OCI-LY7 (cell line): ENCODE measurements around the gene GLIPR1L2. TPM values are rescaled to one million over a fixed set of nuclear protein-coding genes. Genes with fewer than 3 reads are reported as not detected.

ENCODE experiments used
- BruUV-seq: library from RNA; stranded (reverse); fragments of 400-500 nt; replicated peaks from 2 replicates; lab custom pipeline; 2021; lab: Mats Ljungman, UMichigan
- CTCF ChIA-PET: fragments of 300-600 bp; sonication (Branson Sonifier 250); formaldehyde crosslinking; loops from one replicate; lab custom pipeline; 2022; ENCODE audit warnings: antibody characterized with exemption; ENCODE audit not compliant: unreplicated experiment; lab: Charles Lee
- POLR2A ChIA-PET: fragments of 300-600 bp; sonication (Branson Sonifier 250); formaldehyde crosslinking; loops from one replicate; lab custom pipeline; 2022; ENCODE audit warnings: antibody characterized with exemption; lab: Charles Lee
- DNase-seq: peaks from one replicate; pipeline ENCODE4 v3.0.0-alpha.2; 2015; ENCODE audit warnings: low spot score
- H2AFZ ChIP-seq: fragments of 200-600 bp; sonication (generic), shearing (Covaris generic); 2 replicates; pipeline ENCODE4 v1.6.1; 2014; ENCODE audit warnings: mild to moderate bottlenecking, antibody characterized with exemption, low read length, moderate library complexity
- H3K27ac ChIP-seq: fragments of 200-600 bp; sonication (generic); 2 replicates; pipeline ENCODE4 v1.5.1; 2014; ENCODE audit warnings: mixed run types, low read depth, mild to moderate bottlenecking, moderate library complexity, low read length, inconsistent platforms; ENCODE audit not compliant: poor library complexity, severe bottlenecking
- H3K36me3 ChIP-seq: fragments of 200-600 bp; sonication (generic); 2 replicates; pipeline ENCODE4 v1.6.1; 2014; ENCODE audit warnings: mild to moderate bottlenecking, antibody characterized with exemption, low read length, moderate library complexity, mixed read lengths; ENCODE audit not compliant: insufficient read depth
- H3K4me1 ChIP-seq: fragments of 200-600 bp; sonication (generic); 2 replicates; pipeline ENCODE4 v1.5.1; 2014; ENCODE audit warnings: mild to moderate bottlenecking, low read length; ENCODE audit not compliant: insufficient read depth, poor library complexity, severe bottlenecking
- H3K4me2 ChIP-seq: fragments of 200-600 bp; sonication (generic); 2 replicates; pipeline ENCODE4 v1.6.1; 2014; ENCODE audit warnings: mild to moderate bottlenecking, low read length
- H3K4me3 ChIP-seq: fragments of 200-600 bp; sonication (generic); 2 replicates; pipeline ENCODE4 v1.5.1; 2014; ENCODE audit warnings: mild to moderate bottlenecking, low read depth, low read length; ENCODE audit not compliant: poor library complexity, severe bottlenecking
- H3K79me2 ChIP-seq: fragments of 200-600 bp; sonication (generic); 2 replicates; pipeline ENCODE4 v1.6.1; 2016; ENCODE audit warnings: low read depth, mild to moderate bottlenecking, low read length, moderate library complexity, mixed read lengths; ENCODE audit not compliant: insufficient read depth
- H3K9me2 ChIP-seq: fragments of 200-600 bp; sonication (generic); 2 replicates; pipeline ENCODE4 v1.6.1; 2016; ENCODE audit warnings: mild to moderate bottlenecking, low read length, mixed read lengths; ENCODE audit not compliant: insufficient read depth
- H3K9me3 ChIP-seq: fragments of 200-600 bp; sonication (generic); 2 replicates; pipeline ENCODE4 v1.6.1; 2014; ENCODE audit warnings: mild to moderate bottlenecking, mixed run types, low read length, mixed read lengths
- H4K20me1 ChIP-seq: fragments of 200-600 bp; sonication (generic); 2 replicates; pipeline ENCODE4 v1.6.1; 2014; ENCODE audit warnings: mild to moderate bottlenecking, antibody characterized with exemption, low read length, moderate library complexity, mixed read lengths; ENCODE audit not compliant: insufficient read depth
- CTCF ChIP-seq: fragments of 200-600 bp; sonication (generic); conservative IDR thresholded peaks from 2 replicates; pipeline ENCODE4 v1.5.1; 2014; ENCODE audit warnings: mild to moderate bottlenecking, antibody characterized with exemption, low read length, moderate library complexity, mixed read lengths
- EZH2phosphoT487 ChIP-seq: fragments of 200-600 bp; sonication (generic); IDR thresholded peaks from 2 replicates; pipeline ENCODE4 v1.6.1; 2018; ENCODE audit warnings: low read depth, borderline replicate concordance, mild to moderate bottlenecking, mixed run types, antibody characterized with exemption, low read length, moderate library complexity, mixed read lengths
- intact Hi-C: fragments of 100-400 bp; cut with micrococcal nuclease; formaldehyde crosslinking; loops from one replicate; pipeline ENCODE4 v1.10.0; 2022; ENCODE audit not compliant: unreplicated experiment
- total RNA-seq, 2 experiments: library from RNA; depleted of rRNA in 1 of 2; stranded (reverse); fragments of >200 nt in 1 of 2; shearing (Covaris generic) in 1 of 2; gene quantifications; 2 replicates each; pipeline ENCODE4 v1.2.3, GENCODE V29; 2014 to 2022

Gene GLIPR1L2
- total RNA-seq, 2 experiments from 2014 or later, result not detected

- intact Hi-C loops, result no loop called here
- BruUV-seq, result no TSS peak
- Histone ChIP-seq H3K27ac (no peak overlapping the region), H4K20me1 (no peaks in the 10 kb centered on the region), H3K4me2 (no peak overlapping the region), H3K79me2 (no peaks in the 10 kb centered on the region), H3K4me1 (peaks cover 62% of the 10 kb centered on the region), H3K9me2 (no peaks in the 10 kb centered on the region), H3K36me3 (no peaks in the 10 kb centered on the region), H3K4me3 (no peak overlapping the region), H3K9me3 (peaks cover 6% of the 10 kb centered on the region; the same call in 1 of the 2 replicates), H2AFZ (no peak overlapping the region)
- CTCF ChIA-PET, result no interaction called here
- POLR2A ChIA-PET, result interaction anchor here (0.6 to 0.9 kb wide), 2 partner anchors 35 to 1112 kb away, joined by 3 read pairs; no protein-coding TSS in a partner anchor
- DNase-seq, result no peak
- no peak for TF ChIP-seq EZH2phosphoT487
- no peak for TF ChIP-seq CTCF
These were observed 85.2 kb downstream of the GLIPR1L2 start for GRCh38 chr12:75476071-75476470.

DNA sequence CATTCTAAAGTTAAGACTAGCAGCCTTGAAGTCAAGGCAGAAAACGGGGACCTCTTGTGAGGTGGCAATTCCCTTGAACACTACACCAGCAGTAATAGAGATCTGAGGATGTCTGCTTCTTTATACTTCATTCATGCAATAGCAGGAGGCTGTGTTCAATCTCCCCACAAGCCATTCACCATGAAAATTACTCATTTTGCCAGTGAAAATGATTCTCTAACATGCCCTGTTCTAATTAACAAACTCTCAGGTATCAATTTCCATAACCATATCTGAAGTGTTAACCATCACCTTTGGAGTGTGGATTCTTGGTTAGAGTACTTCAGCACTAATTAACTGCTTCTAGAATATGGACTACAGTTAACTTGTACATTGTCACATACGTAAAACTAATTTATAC lies 86.2 kb downstream of the GLIPR1L2 start:
- Histone ChIP-seq H4K20me1 (no peaks in the 10 kb centered on the region), H3K9me3 (no peaks in the 10 kb centered on the region), H3K27ac (no peak overlapping the region), H3K79me2 (no peaks in the 10 kb centered on the region), H3K36me3 (no peaks in the 10 kb centered on the region), H3K4me3 (no peak overlapping the region), H3K4me2 (no peak overlapping the region), H3K4me1 (peaks cover 63% of the 10 kb centered on the region), H2AFZ (peak overlapping the region; percentile 22; the same call in 1 of the 2 replicates), H3K9me2 (no peaks in the 10 kb centered on the region)
- no peak for TF ChIP-seq CTCF
- no peak for TF ChIP-seq EZH2phosphoT487
- ChIA-PET CTCF (no interaction called here), POLR2A (interaction anchor here (0.9 kb wide), 1 partner anchor 33 kb away, joined by 3 read pairs; no protein-coding TSS in a partner anchor)
- intact Hi-C loops, result no loop called here
- no peak for DNase-seq
- BruUV-seq, result no TSS peak

GRCh38 chr12:75478116-75478794 lies 87.4 kb downstream of the GLIPR1L2 start:
- Histone ChIP-seq H3K4me2 (peak overlapping the region; percentile 76), H3K4me1 (peaks cover 63% of the 10 kb centered on the region)
- BruUV-seq, result no TSS peak

More at GRCh38 chr12:75478116-75478794, 87.4 kb downstream of the GLIPR1L2 start:
- intact Hi-C loops, result no loop called here
- H3K9me3 ChIP-seq, result no peaks in the 10 kb centered on the region
- no peaks in the 10 kb centered on the region for H3K36me3 ChIP-seq
- H2AFZ ChIP-seq, result peak overlapping the region; percentile 92
- H4K20me1 ChIP-seq, result no peaks in the 10 kb centered on the region
- ChIA-PET POLR2A (interaction anchor here (0.6 kb wide), 1 partner anchor 9 kb away, joined by 4 read pairs; no protein-coding TSS in a partner anchor), CTCF (interaction anchor here (0.5 kb wide), 1 partner anchor 1638 kb away, joined by 3 read pairs; no protein-coding TSS in a partner anchor)
- H3K9me2 ChIP-seq, result no peaks in the 10 kb centered on the region
- no peaks in the 10 kb centered on the region for H3K79me2 ChIP-seq
- TF ChIP-seq CTCF (no peak), EZH2phosphoT487 (no peak)
- peak; percentile 21 for DNase-seq
- no peak overlapping the region for H3K4me3 ChIP-seq
- no peak overlapping the region for H3K27ac ChIP-seq
